Measurements from ENCODE around the gene PDZRN4.

PDZRN4 gene

GRCh38 chr12:41188058-41188840 is at the start of gene PDZRN4:
Gene PDZRN4 (plus strand): TSS chr12:41188320.
- H3K9me3 Mint-ChIP-seq = no peaks in the 10 kb centered on the region
- H3K36me3 Mint-ChIP-seq (ENCODE audit: low read depth) = no peaks in the 10 kb centered on the region
- TF ChIP-seq CTCF (IDR thresholded peaks at IDR 0.05) = no peak
- H3K27ac Mint-ChIP-seq = no peak within 1 kb of the TSS
- peak; percentile 72 for DNase-seq
- peaks cover 71% of the 10 kb centered on the region for H3K27me3 Mint-ChIP-seq (ENCODE audit: low read depth, poor library complexity)
- peak within 1 kb of the TSS; percentile 86 for H3K4me3 Mint-ChIP-seq
- H3K4me1 Mint-ChIP-seq = peaks cover 23% of the 10 kb centered on the region

- H3K9me3 Mint-ChIP-seq = peaks cover 7% of the 10 kb centered on the region
- no peak overlapping the region for H3K27ac Mint-ChIP-seq
- H3K4me3 Mint-ChIP-seq = no peak overlapping the region
- H3K4me1 Mint-ChIP-seq = peaks cover 27% of the 10 kb centered on the region
- DNase-seq = no peak
- H3K27me3 Mint-ChIP-seq (ENCODE audit: low read depth, poor library complexity) = peaks cover 2% of the 10 kb centered on the region
- H3K36me3 Mint-ChIP-seq (ENCODE audit: low read depth) = no peaks in the 10 kb centered on the region
- TF ChIP-seq CTCF (IDR thresholded peaks at IDR 0.05) = no peak
Measured at GRCh38 chr12:41140117-41140516, 48.0 kb upstream of the PDZRN4 start.

- H3K27me3 Mint-ChIP-seq (ENCODE audit: low read depth, poor library complexity) = peaks cover 2% of the 10 kb centered on the region
- no peak overlapping the region for H3K4me3 Mint-ChIP-seq
- TF ChIP-seq CTCF (IDR thresholded peaks at IDR 0.05) = no peak
- H3K4me1 Mint-ChIP-seq = peaks cover 27% of the 10 kb centered on the region
- peaks cover 7% of the 10 kb centered on the region for H3K9me3 Mint-ChIP-seq
- H3K27ac Mint-ChIP-seq = no peak overlapping the region
- no peak for DNase-seq
- no peaks in the 10 kb centered on the region for H3K36me3 Mint-ChIP-seq (ENCODE audit: low read depth)
Measured at GRCh38 chr12:41141104-41141503, 47.0 kb upstream of the PDZRN4 start.

GRCh38 chr12:41142376-41142775 is 45.7 kb upstream of the PDZRN4 start:
- DNase-seq = no peak
- Mint-ChIP-seq H3K4me1 (peaks cover 27% of the 10 kb centered on the region), H3K36me3 (ENCODE audit: low read depth) (no peaks in the 10 kb centered on the region), H3K9me3 (peaks cover 12% of the 10 kb centered on the region), H3K27me3 (ENCODE audit: low read depth, poor library complexity) (peaks cover 2% of the 10 kb centered on the region), H3K4me3 (no peak overlapping the region), H3K27ac (no peak overlapping the region)
- TF ChIP-seq CTCF (IDR thresholded peaks at IDR 0.05) = no peak

- DNase-seq = no peak
- Mint-ChIP-seq H3K27me3 (ENCODE audit: low read depth, poor library complexity) (no peaks in the 10 kb centered on the region), H3K4me1 (no peaks in the 10 kb centered on the region), H3K9me3 (peaks cover 13% of the 10 kb centered on the region), H3K27ac (no peak overlapping the region), H3K4me3 (no peak overlapping the region), H3K36me3 (ENCODE audit: low read depth) (no peaks in the 10 kb centered on the region)
- no peak for TF ChIP-seq CTCF (IDR thresholded peaks at IDR 0.05)
Measured at GRCh38 chr12:41151793-41152192, 36.3 kb upstream of the PDZRN4 start.

GRCh38 chr12:41162461-41162860 is 25.7 kb upstream of the PDZRN4 start:
- H3K27ac Mint-ChIP-seq = no peak overlapping the region
- peaks cover 11% of the 10 kb centered on the region for H3K9me3 Mint-ChIP-seq
- H3K27me3 Mint-ChIP-seq (ENCODE audit: low read depth, poor library complexity) = peaks cover 4% of the 10 kb centered on the region
- H3K4me1 Mint-ChIP-seq = no peaks in the 10 kb centered on the region
- no peaks in the 10 kb centered on the region for H3K36me3 Mint-ChIP-seq (ENCODE audit: low read depth)
- no peak for DNase-seq
- H3K4me3 Mint-ChIP-seq = no peak overlapping the region
- no peak for TF ChIP-seq CTCF (IDR thresholded peaks at IDR 0.05)
